ENCODE data around the gene CD33. TPM values are rescaled to one million over a fixed set of nuclear protein-coding genes. Genes with fewer than 3 reads are reported as not detected.
"Not testable (repeated sequence)": the region's sequence is repeated elsewhere in the genome, so short reads cannot be mapped to it uniquely, and the experiment has no call there.

Gene CD33
- total RNA-seq, 1 donor from 2014 or later: 0.52 TPM

DNA sequence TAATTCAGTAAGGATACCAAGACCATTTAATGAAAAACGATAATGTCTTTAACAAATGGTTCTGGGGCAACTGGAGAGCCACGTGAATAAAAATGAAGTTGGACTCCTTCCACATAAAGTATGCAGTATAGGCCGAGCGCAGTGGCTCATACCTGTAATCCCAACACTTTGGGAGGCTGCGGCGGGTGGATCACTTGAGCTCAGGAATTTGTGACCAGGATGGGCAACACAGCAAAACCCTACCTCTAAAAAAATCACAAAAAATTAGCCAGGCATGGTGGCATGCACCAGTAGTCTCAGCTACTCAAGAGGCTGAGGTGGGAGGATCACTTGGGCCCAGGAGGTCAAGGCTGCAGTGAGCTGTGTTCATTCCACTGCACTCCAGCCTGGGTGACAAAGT is 20.6 kb upstream of the CD33 start:
- no peaks in the 10 kb centered on the region for H3K4me1 ChIP-seq (ENCODE audit: control insufficient read depth in 3 of 3, insufficient read depth in 3 of 3, low read length in 3 of 3)
- no peak overlapping the region for H3K9ac ChIP-seq (ENCODE audit: low read depth in 1 of 3, low read length in 3 of 3)
- no peaks in the 10 kb centered on the region for H3K9me3 ChIP-seq (ENCODE audit: control insufficient read depth in 3 of 3, low read length in 3 of 3)
- H3K27ac ChIP-seq (ENCODE audit: low read depth, low read length): no peak overlapping the region
- no peaks in the 10 kb centered on the region for H3K36me3 ChIP-seq (ENCODE audit: control insufficient read depth in 3 of 3, insufficient read depth in 3 of 3, low read length in 3 of 3)
- H3K4me3 ChIP-seq (ENCODE audit: low read length in 3 of 3): no peak overlapping the region
- H3K27me3 ChIP-seq (ENCODE audit: control insufficient read depth in 3 of 3, insufficient read depth in 3 of 3, low read length in 3 of 3): peaks cover 5 to 12% (median 11%) of the 10 kb centered on the region in 3 donors

GRCh38 chr19:51207747-51208146 is 17.1 kb upstream of the CD33 start:
- H3K36me3 ChIP-seq (ENCODE audit: control insufficient read depth in 3 of 3, insufficient read depth in 3 of 3, low read length in 3 of 3): no peaks in the 10 kb centered on the region
- no peaks in the 10 kb centered on the region for H3K9me3 ChIP-seq (ENCODE audit: control insufficient read depth in 3 of 3, low read length in 3 of 3)
- no peaks in the 10 kb centered on the region for H3K4me1 ChIP-seq (ENCODE audit: control insufficient read depth in 3 of 3, insufficient read depth in 3 of 3, low read length in 3 of 3)

DNA sequence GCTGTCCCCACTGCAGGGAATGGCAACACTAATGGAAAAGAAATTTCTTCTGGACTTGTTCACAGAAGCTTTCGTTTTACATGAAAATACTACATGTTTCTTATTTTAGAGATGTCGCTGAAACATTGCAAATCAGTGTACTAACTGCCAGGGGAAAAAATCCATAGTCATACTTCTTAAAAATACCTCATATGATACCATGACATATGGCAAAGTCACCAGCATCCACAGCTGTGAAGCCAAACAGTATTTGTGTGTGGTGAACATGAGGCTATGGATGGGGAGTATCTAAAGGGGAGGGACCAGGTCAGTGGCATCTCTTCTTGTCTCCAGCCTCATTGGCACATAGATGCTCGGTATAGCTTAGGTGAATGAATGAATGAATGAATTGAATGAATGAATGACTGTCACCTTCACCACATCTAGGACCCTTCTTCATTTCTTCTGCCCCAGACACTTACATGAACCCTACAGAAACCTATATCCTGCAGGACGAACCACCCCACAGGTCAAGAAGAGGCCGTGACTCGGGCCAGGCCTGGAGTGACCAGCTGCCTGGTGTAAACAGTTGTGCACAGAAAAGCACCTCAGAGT is 14.6 kb upstream of the CD33 start:
- Histone ChIP-seq H3K4me1 (ENCODE audit: control insufficient read depth in 3 of 3, insufficient read depth in 3 of 3, low read length in 3 of 3) (no peaks in the 10 kb centered on the region), H3K9ac (ENCODE audit: low read depth in 1 of 3, low read length in 3 of 3) (no peak overlapping the region), H3K27me3 (ENCODE audit: control insufficient read depth in 3 of 3, insufficient read depth in 3 of 3, low read length in 3 of 3) (no peaks in the 10 kb centered on the region), H3K36me3 (ENCODE audit: control insufficient read depth in 3 of 3, insufficient read depth in 3 of 3, low read length in 3 of 3) (no peaks in the 10 kb centered on the region), H3K27ac (ENCODE audit: low read depth, low read length) (no peak overlapping the region), H3K4me3 (ENCODE audit: low read length in 3 of 3) (no peak overlapping the region), H3K9me3 (ENCODE audit: control insufficient read depth in 3 of 3, low read length in 3 of 3) (peaks cover 0 to 4% (median 0%) of the 10 kb centered on the region in 3 donors)

More at GRCh38 chr19:51207747-51208146, 17.1 kb upstream of the CD33 start:
- no peak overlapping the region for H3K9ac ChIP-seq (ENCODE audit: low read depth in 1 of 3, low read length in 3 of 3)
- H3K27ac ChIP-seq (ENCODE audit: low read depth, low read length): no peak overlapping the region
- H3K27me3 ChIP-seq (ENCODE audit: control insufficient read depth in 3 of 3, insufficient read depth in 3 of 3, low read length in 3 of 3): no peaks in the 10 kb centered on the region
- H3K4me3 ChIP-seq (ENCODE audit: low read length in 3 of 3): no peak overlapping the region

DNA sequence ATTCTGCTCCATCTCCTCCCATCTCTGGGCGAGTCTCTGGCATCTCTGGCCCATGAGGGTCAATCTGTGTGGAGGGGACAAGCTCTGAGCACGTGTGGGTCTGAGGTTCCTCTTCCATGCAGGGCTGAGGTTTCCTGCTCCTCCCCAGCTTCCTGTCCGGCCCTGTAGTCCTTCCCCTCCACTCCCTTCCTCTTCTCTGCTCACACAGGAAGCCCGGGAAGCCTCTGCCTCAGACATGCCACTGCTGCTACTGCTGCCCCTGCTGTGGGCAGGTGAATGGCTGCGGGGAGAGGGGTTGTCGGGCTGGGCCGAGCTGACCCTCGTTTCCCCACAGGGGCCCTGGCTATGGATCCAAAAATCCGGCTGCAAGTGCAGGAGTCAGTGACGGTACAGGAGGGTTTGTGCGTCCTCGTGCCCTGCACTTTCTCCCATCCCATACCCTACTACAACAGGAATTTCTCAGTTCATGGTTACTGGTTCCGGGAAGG is 14.0 kb upstream of the CD33 start:
- H3K9me3 ChIP-seq (ENCODE audit: control insufficient read depth in 3 of 3, low read length in 3 of 3); H3K27me3 ChIP-seq (ENCODE audit: control insufficient read depth in 3 of 3, insufficient read depth in 3 of 3, low read length in 3 of 3); H3K9ac ChIP-seq (ENCODE audit: low read depth in 1 of 3, low read length in 3 of 3); H3K4me3 ChIP-seq (ENCODE audit: low read length in 3 of 3); H3K4me1 ChIP-seq (ENCODE audit: control insufficient read depth in 3 of 3, insufficient read depth in 3 of 3, low read length in 3 of 3); H3K36me3 ChIP-seq (ENCODE audit: control insufficient read depth in 3 of 3, insufficient read depth in 3 of 3, low read length in 3 of 3); H3K27ac ChIP-seq (ENCODE audit: low read depth, low read length): not testable (repeated sequence)

GRCh38 chr19:51211833-51212232 is 13.0 kb upstream of the CD33 start:
- Histone ChIP-seq H3K27me3 (ENCODE audit: control insufficient read depth in 3 of 3, insufficient read depth in 3 of 3, low read length in 3 of 3) (no peaks in the 10 kb centered on the region), H3K36me3 (ENCODE audit: control insufficient read depth in 3 of 3, insufficient read depth in 3 of 3, low read length in 3 of 3) (no peaks in the 10 kb centered on the region), H3K4me3 (ENCODE audit: low read length in 3 of 3) (no peak overlapping the region), H3K9me3 (ENCODE audit: control insufficient read depth in 3 of 3, low read length in 3 of 3) (peaks cover 0 to 4% (median 0%) of the 10 kb centered on the region in 3 donors), H3K27ac (ENCODE audit: low read depth, low read length) (no peak overlapping the region), H3K4me1 (ENCODE audit: control insufficient read depth in 3 of 3, insufficient read depth in 3 of 3, low read length in 3 of 3) (no peaks in the 10 kb centered on the region), H3K9ac (ENCODE audit: low read depth in 1 of 3, low read length in 3 of 3) (no peak overlapping the region)

DNA sequence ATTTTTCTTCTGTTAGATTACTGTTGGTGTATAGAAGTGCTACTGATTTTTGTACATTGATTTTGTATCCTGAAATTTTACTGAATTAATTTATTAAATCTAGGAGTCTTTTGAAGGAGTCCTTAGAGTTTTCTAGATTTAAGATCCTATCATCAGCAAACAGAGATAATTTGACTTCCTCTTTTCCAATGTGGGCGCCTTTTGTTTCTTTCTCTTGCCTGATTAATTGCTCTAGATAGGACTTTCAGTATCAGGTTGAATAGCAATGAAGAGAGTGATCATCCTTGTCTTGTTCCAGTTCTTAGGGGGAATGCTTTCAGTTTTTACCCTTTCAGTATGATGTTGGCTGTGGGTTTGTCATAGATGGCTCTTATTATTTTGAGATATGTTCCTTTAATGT is 5.6 kb upstream of the CD33 start:
- H3K9ac ChIP-seq (ENCODE audit: low read depth in 1 of 3, low read length in 3 of 3): no peak overlapping the region
- peaks cover 0 to 4% (median 0%) of the 10 kb centered on the region in 3 donors for H3K9me3 ChIP-seq (ENCODE audit: control insufficient read depth in 3 of 3, low read length in 3 of 3)
- H3K27ac ChIP-seq (ENCODE audit: low read depth, low read length): no peak overlapping the region
- no peaks in the 10 kb centered on the region for H3K27me3 ChIP-seq (ENCODE audit: control insufficient read depth in 3 of 3, insufficient read depth in 3 of 3, low read length in 3 of 3)
- no peaks in the 10 kb centered on the region for H3K36me3 ChIP-seq (ENCODE audit: control insufficient read depth in 3 of 3, insufficient read depth in 3 of 3, low read length in 3 of 3)
- H3K4me1 ChIP-seq (ENCODE audit: control insufficient read depth in 3 of 3, insufficient read depth in 3 of 3, low read length in 3 of 3): no peaks in the 10 kb centered on the region
- H3K4me3 ChIP-seq (ENCODE audit: low read length in 3 of 3): no peak overlapping the region

DNA sequence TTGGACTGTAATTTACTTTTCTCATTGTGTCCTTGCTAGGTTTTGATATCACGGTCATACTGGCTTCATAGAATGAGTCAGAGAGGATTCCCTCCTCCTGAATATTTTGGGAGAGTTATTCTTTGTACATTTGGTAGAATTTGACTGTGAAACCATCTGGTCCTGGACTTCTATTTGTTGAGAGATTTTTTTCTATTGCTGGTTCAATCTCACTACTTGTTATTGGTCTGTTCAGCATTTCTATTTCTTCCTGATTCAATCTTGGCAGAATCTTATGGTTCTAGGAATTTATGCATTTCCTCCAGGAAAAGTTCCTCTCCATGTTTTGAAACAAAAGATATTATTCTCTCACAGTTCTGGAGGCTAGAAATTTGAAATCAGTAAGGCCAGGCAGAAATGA is 4.9 kb upstream of the CD33 start:
- Histone ChIP-seq H3K9ac (ENCODE audit: low read depth in 1 of 3, low read length in 3 of 3) (no peak overlapping the region), H3K4me1 (ENCODE audit: control insufficient read depth in 3 of 3, insufficient read depth in 3 of 3, low read length in 3 of 3) (no peaks in the 10 kb centered on the region), H3K36me3 (ENCODE audit: control insufficient read depth in 3 of 3, insufficient read depth in 3 of 3, low read length in 3 of 3) (no peaks in the 10 kb centered on the region), H3K27me3 (ENCODE audit: control insufficient read depth in 3 of 3, insufficient read depth in 3 of 3, low read length in 3 of 3) (no peaks in the 10 kb centered on the region), H3K4me3 (ENCODE audit: low read length in 3 of 3) (no peak overlapping the region), H3K9me3 (ENCODE audit: control insufficient read depth in 3 of 3, low read length in 3 of 3) (peaks cover 0 to under 1% (median 0%) of the 10 kb centered on the region in 3 donors), H3K27ac (ENCODE audit: low read depth, low read length) (no peak overlapping the region)

DNA sequence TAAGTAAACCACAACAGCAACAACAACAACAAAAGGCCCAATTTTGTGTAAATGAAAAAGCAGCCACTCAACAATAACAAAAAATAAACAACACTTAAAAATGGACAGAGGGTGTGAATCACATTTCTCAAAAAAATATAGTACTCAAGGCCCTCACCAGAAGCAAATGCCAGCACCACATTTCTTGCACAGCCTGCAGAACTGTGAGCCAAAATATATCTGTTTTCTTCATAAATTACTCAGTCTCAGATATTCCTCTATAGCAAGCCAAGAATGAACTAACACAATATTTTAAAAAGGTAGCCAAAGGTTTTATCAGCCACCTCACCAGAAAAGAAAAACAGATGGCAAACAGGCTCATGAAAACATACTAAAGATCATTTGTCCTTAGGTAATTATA is 3.9 kb upstream of the CD33 start:
- H3K27ac ChIP-seq (ENCODE audit: low read depth, low read length): no peak overlapping the region
- H3K36me3 ChIP-seq (ENCODE audit: control insufficient read depth in 3 of 3, insufficient read depth in 3 of 3, low read length in 3 of 3): no peaks in the 10 kb centered on the region
- H3K9ac ChIP-seq (ENCODE audit: low read depth in 1 of 3, low read length in 3 of 3): no peak overlapping the region
- H3K4me1 ChIP-seq (ENCODE audit: control insufficient read depth in 3 of 3, insufficient read depth in 3 of 3, low read length in 3 of 3): no peaks in the 10 kb centered on the region
- no peak overlapping the region for H3K4me3 ChIP-seq (ENCODE audit: low read length in 3 of 3)
- H3K27me3 ChIP-seq (ENCODE audit: control insufficient read depth in 3 of 3, insufficient read depth in 3 of 3, low read length in 3 of 3): no peaks in the 10 kb centered on the region
- no peaks in the 10 kb centered on the region for H3K9me3 ChIP-seq (ENCODE audit: control insufficient read depth in 3 of 3, low read length in 3 of 3)

- Histone ChIP-seq H3K27ac (ENCODE audit: low read depth, low read length) (no peak overlapping the region), H3K9ac (ENCODE audit: low read depth in 1 of 3, low read length in 3 of 3) (no peak overlapping the region), H3K4me3 (ENCODE audit: low read length in 3 of 3) (no peak overlapping the region), H3K27me3 (ENCODE audit: control insufficient read depth in 3 of 3, insufficient read depth in 3 of 3, low read length in 3 of 3) (no peaks in the 10 kb centered on the region), H3K4me1 (ENCODE audit: control insufficient read depth in 3 of 3, insufficient read depth in 3 of 3, low read length in 3 of 3) (no peaks in the 10 kb centered on the region), H3K9me3 (ENCODE audit: control insufficient read depth in 3 of 3, low read length in 3 of 3) (no peaks in the 10 kb centered on the region), H3K36me3 (ENCODE audit: control insufficient read depth in 3 of 3, insufficient read depth in 3 of 3, low read length in 3 of 3) (no peaks in the 10 kb centered on the region)
These were observed 678 bp upstream of the CD33 start for GRCh38 chr19:51224163-51224641.

DNA sequence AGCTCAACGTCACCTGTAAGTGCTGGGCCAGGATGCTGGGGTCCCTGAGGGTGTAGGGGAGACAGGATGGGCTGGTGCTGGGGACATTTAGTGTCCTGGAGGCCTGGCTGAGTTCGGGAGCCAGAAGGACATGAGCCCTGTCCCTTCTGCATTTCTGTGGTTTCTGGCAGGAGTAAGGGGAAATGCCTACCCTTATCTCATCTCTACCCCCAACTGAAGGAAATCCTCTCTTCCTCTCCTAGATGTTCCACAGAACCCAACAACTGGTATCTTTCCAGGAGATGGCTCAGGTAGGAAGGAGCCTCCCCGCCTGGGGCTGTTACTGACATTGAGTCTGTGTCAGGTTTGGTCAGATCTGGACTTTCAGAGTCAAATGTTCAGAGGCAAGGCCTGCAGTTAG is 1.2 kb downstream of the CD33 start:
- H3K36me3 ChIP-seq (ENCODE audit: control insufficient read depth in 3 of 3, insufficient read depth in 3 of 3, low read length in 3 of 3): no peaks in the 10 kb centered on the region
- no peak overlapping the region for H3K4me3 ChIP-seq (ENCODE audit: low read length in 3 of 3)
- H3K9ac ChIP-seq (ENCODE audit: low read depth in 1 of 3, low read length in 3 of 3): no peak overlapping the region
- no peaks in the 10 kb centered on the region for H3K4me1 ChIP-seq (ENCODE audit: control insufficient read depth in 3 of 3, insufficient read depth in 3 of 3, low read length in 3 of 3)
- H3K9me3 ChIP-seq (ENCODE audit: control insufficient read depth in 3 of 3, low read length in 3 of 3): no peaks in the 10 kb centered on the region
- no peak overlapping the region for H3K27ac ChIP-seq (ENCODE audit: low read depth, low read length)
- H3K27me3 ChIP-seq (ENCODE audit: control insufficient read depth in 3 of 3, insufficient read depth in 3 of 3, low read length in 3 of 3): peaks cover 0 to 2% (median 0%) of the 10 kb centered on the region in 3 donors
